Measurements from ENCODE around the gene TCERG1. TPM values are rescaled to one million over a fixed set of nuclear protein-coding genes. Genes with fewer than 3 reads are reported as not detected.
A peak's percentile ranks its signal among the peaks of the same experiment; 100 is the strongest.

Gene TCERG1
- total and polyA plus RNA-seq, 9 of the 15 experiments (the other 6 are each of a cell fraction or from before 2014, with no cell fraction given), result 50.3 to 148 (median 119) TPM

GRCh38 chr5:146466521-146467349, 19.6 kb downstream of the TCERG1 start:
- ChIA-PET POLR2A (interaction anchor here (0.6 to 1.4 kb wide), 2 partner anchors 9 to 26 kb away, joined by 3 read pairs; no protein-coding TSS in a partner anchor), CTCF (ENCODE audit: low intra/inter-chr PET ratio) (no interaction called here)
- Histone ChIP-seq H3K4me3 (no peak overlapping the region), H3K27ac (ENCODE audit: extremely low read depth, low read depth, low read length) (no peak overlapping the region), H3K9me1 (ENCODE audit: control insufficient read depth, insufficient read depth, low read length) (no peaks in the 10 kb centered on the region), H3K9ac (ENCODE audit: insufficient read depth in 1 of 2, low read depth in 2 of 2, low read length in 2 of 2) (no peak overlapping the region), H2AFZ (ENCODE audit: low read depth, low read length) (no peak overlapping the region), H3K36me3 (ENCODE audit: control insufficient read depth, insufficient read depth, low read length) (peaks cover 88% of the 10 kb centered on the region), H3K4me2 (ENCODE audit: insufficient read depth, low read length) (no peak overlapping the region), H3K4me1 (replicated peaks in 1 of 2; ENCODE audit: control insufficient read depth in 2 of 2, insufficient read depth in 2 of 2, low read length in 2 of 2) (no peaks in the 10 kb centered on the region; a peak in 1 of 5 replicates), H3K27me3 (ENCODE audit: control insufficient read depth in 2 of 2, insufficient read depth in 2 of 2, low read length in 2 of 2) (no peaks in the 10 kb centered on the region), H3K9me3 (replicated peaks; ENCODE audit: control insufficient read depth, insufficient read depth, low read depth, low read length) (no peaks in the 10 kb centered on the region), H3K79me2 (ENCODE audit: control insufficient read depth, insufficient read depth, low read length) (peaks cover 67% of the 10 kb centered on the region), H4K20me1 (replicated peaks; ENCODE audit: control insufficient read depth, insufficient read depth, low read length) (no peaks in the 10 kb centered on the region; the same call in 1 of the 2 replicates)
- WGBS (ENCODE audit: insufficient coverage, low coverage, missing lambda C conversion rate), result 69% methylated on average over 3 of the region's 3 CpGs
- in situ Hi-C loops (cut with MboI), result no loop called here
- no peak for TF ChIP-seq BDP1 (IDR thresholded peaks at IDR 0.05; ENCODE audit: insufficient read depth, insufficient read length)
- TF ChIP-seq SMAD2 (IDR thresholded peaks at IDR 0.05; ENCODE audit: low read depth, low read length), result no peak
- no peak for TF ChIP-seq SPI1 (IDR thresholded peaks at IDR 0.05; ENCODE audit: borderline replicate concordance, low read depth, low read length)
- TF ChIP-seq ZNF253 (CRISPR knock-in tag; conservative IDR thresholded peaks at IDR 0.05), result no peak
- TF ChIP-seq KAT2B (IDR thresholded peaks at IDR 0.05; ENCODE audit: low read depth, low read length), result no peak
- no peak for TF ChIP-seq YBX1 (IDR thresholded peaks at IDR 0.05)
- TF ChIP-seq CTCFL (IDR thresholded peaks at IDR 0.05; ENCODE audit: borderline replicate concordance, insufficient read depth, low read depth, low read length, poor library complexity, severe bottlenecking), result peak; percentile 14
- TF ChIP-seq POLR2H (tag; IDR thresholded peaks at IDR 0.05; ENCODE audit: low read depth), result 0 out of 2 replicates have a peak, but pooled peaks have one; percentile 27
- 0 out of 4 replicates have a peak, but pooled peaks of 1 of the 2 experiments have one; percentile 13 for TF ChIP-seq MNT (conservative IDR thresholded peaks at IDR 0.05)
- peak; percentile 54; the same call in 1 of the 2 replicates for TF ChIP-seq ARID3A (IDR thresholded peaks at IDR 0.05; ENCODE audit: borderline replicate concordance, low read depth, low read length)
- no peak for TF ChIP-seq ZNF583 (CRISPR knock-in tag; IDR thresholded peaks at IDR 0.05)
- peak; percentile 40; the same call in 1 of the 2 replicates for TF ChIP-seq ZZZ3 (IDR thresholded peaks at IDR 0.05)
- peak in 1 of 3 experiments; percentile 39; a peak in 2 of 6 replicates for TF ChIP-seq CTCF (IDR thresholded peaks at IDR 0.05 in 2 of 3, conservative IDR thresholded peaks at IDR 0.05 in 1 of 3; ENCODE audit: insufficient read depth in 2 of 3, low read depth in 1 of 3, low read length in 3 of 3)
- no peak for FAIRE-seq
- peak; percentile 77 for ATAC-seq
- intact Hi-C loops (cut with micrococcal nuclease), result no loop called here
- DNase-seq (ENCODE audit: extremely low read depth in 1 of 4, low spot score in 3 of 4), result no peak
- no TSS peak for BruUV-seq (replicated peaks)
